Measurements from ENCODE around the gene CDC20.
A peak's percentile ranks its signal among the peaks of the same experiment; 100 is the strongest.

CDC20 gene

GRCh38 chr1:43358746-43359693 lies at the start of gene CDC20:
CDC20 (plus strand) TSS chr1:43358981; CDS start chr1:43359216, 235 bp downstream.
- peak; percentile 99 for DNase-seq

- DNase-seq = no peak
Measured at GRCh38 chr1:43309405-43310025, 49.3 kb upstream of the CDC20 start.

- no peak for DNase-seq
Measured at GRCh38 chr1:43311521-43311920, 47.3 kb upstream of the CDC20 start.

- DNase-seq = no peak
Measured at GRCh38 chr1:43312212-43312623, 46.6 kb upstream of the CDC20 start.

GRCh38 chr1:43312663-43313515 lies 45.9 kb upstream of the CDC20 start:
- DNase-seq = no peak

GRCh38 chr1:43313771-43314170 lies 45.0 kb upstream of the CDC20 start:
- no peak for DNase-seq

- no peak for DNase-seq
Measured at GRCh38 chr1:43314233-43314632, 44.5 kb upstream of the CDC20 start.

- DNase-seq = no peak
Measured at GRCh38 chr1:43315481-43315880, 43.3 kb upstream of the CDC20 start.

- no peak for DNase-seq
Measured at GRCh38 chr1:43315963-43316737, 42.6 kb upstream of the CDC20 start.

GRCh38 chr1:43316738-43317520 lies 41.9 kb upstream of the CDC20 start:
- DNase-seq = no peak

- DNase-seq = peak; percentile 39
Measured at GRCh38 chr1:43317817-43318471, 40.8 kb upstream of the CDC20 start.

GRCh38 chr1:43318831-43319230 lies 40.0 kb upstream of the CDC20 start:
- no peak for DNase-seq

- DNase-seq = no peak
Measured at GRCh38 chr1:43319288-43319687, 39.5 kb upstream of the CDC20 start.

- no peak for DNase-seq
Measured at GRCh38 chr1:43319766-43320165, 39.0 kb upstream of the CDC20 start.

GRCh38 chr1:43321331-43321891 lies 37.4 kb upstream of the CDC20 start:
- no peak for DNase-seq

GRCh38 chr1:43322506-43322905 lies 36.3 kb upstream of the CDC20 start:
- no peak for DNase-seq

- no peak for DNase-seq
Measured at GRCh38 chr1:43324810-43325209, 34.0 kb upstream of the CDC20 start.

GRCh38 chr1:43325381-43325780 lies 33.4 kb upstream of the CDC20 start:
- no peak for DNase-seq

GRCh38 chr1:43327549-43328292 lies 31.1 kb upstream of the CDC20 start:
- DNase-seq = no peak

Measured in NCI-H2171 treated with DMSO at 0.1 percent for 48 hours (cell line).